Activated CD8-positive, alpha-beta memory T cell treated with anti-CD3 and anti-CD28 coated beads, Interleukin-2, amount 50 U/mL, for 24 hours (primary cell): Measurements from ENCODE around the gene CDCA7L.

Experiments used
- DNase-seq: peaks from one replicate; pipeline ENCODE4 v3.0.0-alpha.2; 2020; ENCODE audit errors: extremely low read depth

The CDCA7L gene

GRCh38 chr7:21945454-21946221 lies at the start of gene CDCA7L:
Gene CDCA7L (minus strand): TSS chr7:21945899. CDS start chr7:21945804, 95 bp downstream.
- DNase-seq: peak; percentile 30

DNA sequence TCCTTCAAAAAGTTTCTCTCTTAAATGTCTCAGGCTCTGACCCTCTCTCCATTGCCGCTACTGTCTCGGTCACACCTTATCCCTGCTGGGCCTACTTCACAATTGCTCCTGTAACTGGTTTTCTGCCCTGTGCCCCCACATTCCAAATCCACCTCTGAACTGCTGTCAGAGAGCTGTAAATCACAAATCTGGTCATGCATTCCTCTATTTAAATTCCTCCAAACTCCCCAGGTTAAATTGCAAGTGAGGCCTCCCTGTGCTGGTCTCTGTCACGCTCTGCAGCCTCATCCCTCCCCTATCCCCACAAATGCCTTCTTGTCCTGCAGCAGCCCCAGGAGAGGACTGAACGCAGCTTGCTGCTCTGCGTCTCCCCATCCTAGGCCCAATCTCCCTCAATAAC lies 40.4 kb upstream of the CDCA7L start:
- DNase-seq: no peak

- DNase-seq: no peak
Measured at GRCh38 chr7:21984042-21984441, 38.3 kb upstream of the CDCA7L start.

- no peak for DNase-seq
Measured at GRCh38 chr7:21983056-21983455, 37.4 kb upstream of the CDCA7L start.

GRCh38 chr7:21981524-21981923 lies 35.8 kb upstream of the CDCA7L start:
- no peak for DNase-seq

DNA sequence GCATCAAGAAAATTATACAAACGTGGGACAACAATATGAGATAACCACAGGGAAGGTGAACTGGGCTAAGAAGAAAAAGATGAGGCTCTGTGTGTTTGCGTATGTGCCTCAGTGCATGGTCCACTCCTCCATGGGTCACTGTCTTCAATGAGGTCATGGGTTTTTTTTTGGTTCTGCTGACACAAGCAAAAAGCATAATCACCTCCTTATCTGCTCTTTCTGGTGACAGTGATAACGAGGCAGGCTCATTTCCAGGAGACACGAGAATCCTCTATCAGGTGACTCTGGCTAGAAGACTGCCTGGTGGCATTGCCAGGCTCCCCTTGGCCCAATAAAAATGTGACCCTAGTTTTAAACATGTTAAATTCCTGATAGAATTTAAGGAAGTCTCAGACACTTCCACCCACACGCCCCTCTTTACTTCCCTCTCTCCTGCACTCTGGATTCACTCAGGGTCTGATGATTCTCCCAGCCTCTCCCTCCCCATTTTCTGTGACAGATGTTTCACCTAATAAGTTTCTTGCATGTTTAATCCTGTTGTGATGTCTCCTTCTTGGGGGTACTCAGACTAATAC lies 35.3 kb upstream of the CDCA7L start:
- no peak for DNase-seq

- DNase-seq: no peak
Measured at GRCh38 chr7:21972397-21972784, 26.7 kb upstream of the CDCA7L start.

- no peak for DNase-seq
Measured at GRCh38 chr7:21971780-21972396, 26.2 kb upstream of the CDCA7L start.

DNA sequence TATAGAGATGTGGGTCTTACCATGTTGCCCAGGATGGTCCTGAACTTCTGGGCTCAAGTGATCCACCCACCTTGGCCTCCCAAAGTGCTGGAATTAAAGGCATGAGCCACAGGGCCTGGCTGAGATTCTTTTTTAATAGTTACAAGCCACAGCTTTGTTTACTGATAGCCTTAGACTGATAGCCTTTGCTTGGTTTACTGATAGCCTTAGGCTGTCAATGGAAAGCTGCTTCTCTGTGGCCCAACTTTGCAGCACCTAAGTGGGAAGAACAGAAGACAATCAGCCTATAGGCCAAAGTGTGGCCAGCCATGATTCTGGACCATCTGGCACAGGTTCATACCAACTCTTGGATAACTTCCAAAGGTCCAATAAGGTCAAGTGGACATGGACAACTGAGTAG lies 24.1 kb upstream of the CDCA7L start:
- DNase-seq: no peak

- no peak for DNase-seq
Measured at GRCh38 chr7:21967598-21968003, 21.9 kb upstream of the CDCA7L start.

- no peak for DNase-seq
Measured at GRCh38 chr7:21966271-21966670, 20.6 kb upstream of the CDCA7L start.

GRCh38 chr7:21965291-21965690 lies 19.6 kb upstream of the CDCA7L start:
- no peak for DNase-seq

GRCh38 chr7:21962677-21963076 lies 17.0 kb upstream of the CDCA7L start:
- no peak for DNase-seq

DNA sequence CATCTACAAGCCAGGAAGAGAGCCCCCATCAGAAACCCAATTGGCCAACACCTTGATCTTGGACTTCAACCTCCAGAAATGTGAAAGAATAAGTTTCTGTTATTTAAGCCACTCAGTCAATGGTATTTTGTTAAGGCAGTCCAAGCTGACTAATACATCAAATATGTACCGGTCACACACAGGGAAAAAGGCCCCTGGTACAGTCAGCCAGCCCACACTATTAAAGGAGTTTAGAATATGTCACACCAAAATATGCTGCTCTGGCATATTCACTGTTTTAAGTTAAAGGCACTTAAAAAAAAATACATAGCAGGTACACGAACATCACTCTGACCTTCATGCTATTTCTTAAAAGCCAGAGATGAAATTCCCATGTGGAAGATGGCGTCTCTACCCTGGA lies 15.2 kb upstream of the CDCA7L start:
- no peak for DNase-seq

DNA sequence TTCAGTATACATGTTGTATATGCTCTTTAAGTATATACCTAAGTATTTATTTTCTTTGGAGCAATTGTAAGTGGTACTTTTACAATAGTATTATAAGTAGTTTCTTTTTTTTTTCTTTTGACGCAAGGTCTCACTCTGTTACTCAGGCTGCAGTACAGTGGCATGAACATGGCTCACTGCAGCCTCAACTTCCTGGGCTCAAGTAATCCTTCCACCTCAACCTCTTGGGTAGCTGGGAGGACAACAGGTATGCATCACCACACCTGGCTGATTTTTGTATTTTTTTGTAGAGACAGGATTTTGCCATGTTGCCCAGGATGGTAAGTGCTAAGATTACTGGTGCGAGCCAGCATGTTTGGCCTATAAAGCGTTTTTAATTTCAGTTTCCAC lies 13.7 kb upstream of the CDCA7L start:
- no peak for DNase-seq

DNA sequence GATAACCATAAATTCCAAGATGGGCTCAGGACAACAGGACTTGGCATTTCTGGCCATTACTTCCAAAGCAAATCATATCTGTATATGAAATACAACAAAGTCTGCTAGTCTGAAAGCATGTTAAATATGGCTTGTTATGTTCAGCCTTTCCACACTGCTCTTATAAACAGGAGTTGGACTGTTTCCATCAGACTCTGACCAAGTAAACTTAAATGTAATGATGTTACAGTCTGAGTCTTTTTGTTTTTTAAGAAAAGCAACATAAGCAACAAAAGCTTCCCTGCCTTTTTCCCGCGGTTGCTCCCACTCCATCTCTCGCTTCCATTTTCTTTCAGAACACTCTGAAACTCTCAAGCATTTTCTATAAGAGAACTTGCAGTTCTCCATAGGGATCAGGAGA lies 8.1 kb upstream of the CDCA7L start:
- no peak for DNase-seq

DNA sequence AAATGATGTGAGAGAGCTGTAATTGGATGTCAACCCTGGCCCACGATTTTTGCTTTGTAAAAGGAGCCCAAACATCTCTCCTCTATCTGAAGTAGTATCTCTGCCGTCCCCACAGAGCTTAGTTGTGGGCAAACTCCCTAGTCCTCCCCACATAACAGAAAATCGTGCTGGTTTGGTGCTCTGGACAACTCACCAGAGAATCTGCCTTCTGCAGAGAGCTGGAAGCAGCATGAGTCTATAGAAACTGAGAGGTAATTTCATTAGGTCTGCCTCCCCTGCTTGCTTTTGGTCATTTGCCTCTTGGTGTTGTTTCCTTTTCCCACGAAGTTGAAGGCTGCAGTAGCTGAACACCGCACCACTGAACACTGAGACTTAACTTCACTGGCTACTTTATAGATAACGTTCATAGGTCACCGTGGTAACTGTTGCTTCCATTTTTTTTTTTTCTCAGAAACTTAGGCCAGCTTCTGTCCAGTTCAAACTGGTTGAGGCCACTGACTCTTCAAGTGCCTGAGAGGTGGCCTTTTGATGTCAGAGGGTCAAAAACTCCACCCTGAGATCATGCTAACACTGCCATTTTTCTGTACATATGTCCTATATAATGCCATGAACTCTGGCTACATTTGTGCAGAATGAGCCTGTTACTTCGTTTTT lies 3.3 kb upstream of the CDCA7L start:
- no peak for DNase-seq

GRCh38 chr7:21948364-21948763 lies 2.7 kb upstream of the CDCA7L start:
- no peak for DNase-seq

GRCh38 chr7:21947946-21948345 lies 2.2 kb upstream of the CDCA7L start:
- no peak for DNase-seq

DNA sequence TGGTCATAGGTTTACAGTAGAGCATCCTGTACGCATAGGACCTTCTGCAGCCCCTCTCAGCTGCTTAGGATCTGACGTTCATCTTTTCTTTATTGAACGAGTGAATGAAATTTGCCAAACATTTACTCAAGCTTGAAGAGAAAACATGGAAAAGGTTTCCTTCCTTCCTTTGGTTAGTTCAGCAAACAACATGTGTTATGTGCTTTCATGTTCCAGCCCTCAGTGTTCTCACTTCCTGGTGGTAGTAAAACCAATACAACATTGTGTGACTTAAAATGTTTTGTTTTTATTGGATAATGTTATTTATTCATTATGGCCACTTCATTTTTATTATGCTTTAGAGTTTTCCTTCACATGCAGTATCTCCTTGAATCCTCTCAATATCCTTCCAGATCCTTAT lies 1.4 kb upstream of the CDCA7L start:
- DNase-seq: no peak

GRCh38 chr7:21946222-21946709 lies 567 bp upstream of the CDCA7L start:
- DNase-seq: no peak

DNA sequence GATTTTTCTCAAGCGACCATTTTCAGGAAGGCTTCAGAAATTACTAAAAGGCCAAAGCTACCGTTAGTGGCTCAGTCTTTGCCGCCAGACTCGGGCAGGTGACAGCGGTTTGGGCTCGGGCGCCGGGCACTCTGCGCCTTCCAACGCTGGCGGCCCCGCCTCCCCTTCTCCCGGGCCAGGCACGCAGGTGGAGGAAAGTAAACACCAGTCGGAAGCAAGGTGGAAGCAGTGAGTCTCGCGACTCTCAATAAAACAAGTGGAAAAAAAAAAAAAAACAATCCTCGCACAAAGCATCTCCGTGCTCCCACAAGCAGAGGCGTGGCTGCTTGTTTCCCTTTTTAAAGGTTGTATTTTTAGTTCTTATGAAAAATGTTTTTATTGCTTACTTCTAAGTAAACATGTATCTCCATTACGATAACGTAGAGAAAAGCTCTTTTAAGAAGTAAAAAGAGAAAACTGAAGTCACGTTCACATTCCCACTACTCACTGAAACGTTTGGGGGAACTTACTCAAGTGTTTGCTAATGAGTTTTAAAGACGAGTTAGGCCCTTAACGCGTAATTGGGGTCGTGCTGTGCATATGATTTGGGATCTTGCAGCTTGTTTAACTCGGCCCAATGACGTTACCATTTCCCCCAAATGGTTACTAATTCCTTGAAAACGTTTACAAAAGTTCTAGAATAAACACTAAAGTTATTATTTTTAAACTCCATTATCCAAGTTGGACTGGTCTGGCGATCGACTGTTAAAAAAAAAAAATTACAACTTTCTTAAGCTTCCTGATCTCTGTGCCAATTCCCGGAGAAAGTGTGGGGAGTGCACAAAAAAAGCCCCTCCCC lies 864 bp downstream of the CDCA7L start:
- no peak for DNase-seq
